Lower lobe of right lung (tissue), 2 donors: ENCODE measurements around the gene ZNF107. TPM values are rescaled to one million over a fixed set of nuclear protein-coding genes. Genes with fewer than 3 reads are reported as not detected.

ENCODE experiments used
- ATAC-seq, 2 donors: fragments of 200-7000 bp; cut with Tn5 transposase; one replicate each; pipeline ENCODE4 v1.9.1; 2020 to 2022; ENCODE audit warnings: mild to moderate bottlenecking in 2 of 2, moderate library complexity in 2 of 2
- DNase-seq: peaks from one replicate; pipeline ENCODE4 v3.0.0-alpha.2; 2020
- H3K27ac ChIP-seq: fragments of 200-600 bp; one replicate; pipeline ENCODE4 v1.8.0; 2022
- H3K27me3 ChIP-seq: fragments of 200-600 bp; one replicate; pipeline ENCODE4 v1.8.0; 2022; ENCODE audit warnings: low read depth
- H3K36me3 ChIP-seq: fragments of 200-600 bp; one replicate; pipeline ENCODE4 v1.8.0; 2022; ENCODE audit warnings: mild to moderate bottlenecking
- H3K4me1 ChIP-seq: fragments of 200-600 bp; one replicate; pipeline ENCODE4 v1.8.0; 2022
- H3K4me3 ChIP-seq: fragments of 200-600 bp; one replicate; pipeline ENCODE4 v1.8.0; 2022; ENCODE audit warnings: mild to moderate bottlenecking
- H3K9me3 ChIP-seq: fragments of 200-600 bp; one replicate; pipeline ENCODE4 v1.8.0; 2022
- CTCF ChIP-seq: fragments of 200-600 bp; IDR thresholded peaks from one replicate; pipeline ENCODE4 v1.8.0; 2022; ENCODE audit warnings: antibody characterized with exemption, mild to moderate bottlenecking
- intact Hi-C: fragments of 100-400 bp; cut with DNase I; formaldehyde crosslinking; loops from one replicate; pipeline ENCODE4 v1.11.0; 2022
- total RNA-seq: library from RNA; stranded (reverse); fragmentation: NEBNext Ultra II Directional; extraction: Animal tissue kit (Norgen Biotek cat#: 25700); gene quantifications from one replicate; pipeline ENCODE4 v1.2.1, GENCODE V29; 2021
- donor health status: DM: no; HTN: yes; CAD: no; lungs with severe emphysema.

ZNF107 gene
- total RNA-seq, 1 donor from 2014 or later, result 4.3 TPM

- Histone ChIP-seq H3K4me3 (no peak overlapping the region), H3K4me1 (no peaks in the 10 kb centered on the region), H3K27ac (no peak overlapping the region), H3K36me3 (no peaks in the 10 kb centered on the region), H3K27me3 (no peaks in the 10 kb centered on the region), H3K9me3 (no peaks in the 10 kb centered on the region)
- TF ChIP-seq CTCF, result no peak
- DNase-seq (no peak), ATAC-seq (no peak)
- intact Hi-C loops, result no loop called here
These were observed 27.1 kb upstream of the ZNF107 start for GRCh38 chr7:64638822-64639221.

GRCh38 chr7:64639267-64640001 lies 26.5 kb upstream of the ZNF107 start:
- no peaks in the 10 kb centered on the region for H3K4me1 ChIP-seq
- H3K27ac ChIP-seq, result no peak overlapping the region
- DNase-seq, result no peak
- no peak for TF ChIP-seq CTCF
- intact Hi-C loops, result no loop called here
- no peaks in the 10 kb centered on the region for H3K36me3 ChIP-seq
- ATAC-seq, result no peak
- no peaks in the 10 kb centered on the region for H3K27me3 ChIP-seq
- no peak overlapping the region for H3K4me3 ChIP-seq
- H3K9me3 ChIP-seq, result no peaks in the 10 kb centered on the region

GRCh38 chr7:64640504-64640903 lies 25.4 kb upstream of the ZNF107 start:
- no peak for ATAC-seq
- intact Hi-C loops, result no loop called here

GRCh38 chr7:64642046-64642445 lies 23.9 kb upstream of the ZNF107 start:
- Histone ChIP-seq H3K9me3 (no peaks in the 10 kb centered on the region), H3K27me3 (no peaks in the 10 kb centered on the region), H3K36me3 (no peaks in the 10 kb centered on the region), H3K27ac (no peak overlapping the region), H3K4me1 (no peaks in the 10 kb centered on the region), H3K4me3 (no peak overlapping the region)
- intact Hi-C loops, result no loop called here
- no peak for DNase-seq
- no peak for TF ChIP-seq CTCF
- ATAC-seq, result no peak

More at GRCh38 chr7:64640504-64640903, 25.4 kb upstream of the ZNF107 start:
- Histone ChIP-seq H3K4me3 (no peak overlapping the region), H3K4me1 (no peaks in the 10 kb centered on the region), H3K36me3 (no peaks in the 10 kb centered on the region), H3K27ac (no peak overlapping the region), H3K9me3 (no peaks in the 10 kb centered on the region), H3K27me3 (no peaks in the 10 kb centered on the region)
- TF ChIP-seq CTCF, result no peak
- no peak for DNase-seq

GRCh38 chr7:64642875-64643274 lies 23.1 kb upstream of the ZNF107 start:
- H3K4me1 ChIP-seq, result no peaks in the 10 kb centered on the region
- ATAC-seq, result no peak
- H3K36me3 ChIP-seq, result no peaks in the 10 kb centered on the region
- no peak overlapping the region for H3K4me3 ChIP-seq
- H3K27ac ChIP-seq, result no peak overlapping the region
- no peaks in the 10 kb centered on the region for H3K27me3 ChIP-seq
- no peak for DNase-seq
- intact Hi-C loops, result no loop called here
- TF ChIP-seq CTCF, result no peak
- no peaks in the 10 kb centered on the region for H3K9me3 ChIP-seq
